PFSK-1 (cell line): ENCODE data around the gene TNFRSF13B.

ENCODE experiments used
- POLR2AphosphoS5 ChIP-seq: IDR thresholded peaks from 2 replicates; pipeline ENCODE4 v1.6.1; 2012; ENCODE audit warnings: low read depth, mild to moderate bottlenecking, control low read depth, low read length, moderate library complexity
- REST ChIP-seq, 2 experiments: IDR thresholded peaks; 2 replicates each; pipeline versions ENCODE4 v1.6.1 to v1.8.0; 2011 to 2012; ENCODE audit warnings: low read depth in 2 of 2, low read length in 2 of 2, control low read depth in 1 of 2, inconsistent platforms in 1 of 2, mild to moderate bottlenecking in 1 of 2, moderate library complexity in 1 of 2; ENCODE audit not compliant: insufficient read depth in 1 of 2

- TF ChIP-seq REST (IDR thresholded peaks at IDR 0.05; ENCODE audit: insufficient read depth in 1 of 2, low read depth in 2 of 2, low read length in 2 of 2) (no peak), POLR2AphosphoS5 (no peak)
Observed at GRCh38 chr17:16980813-16981731, 9.2 kb upstream of the TNFRSF13B start.
